GM21381 (cell line): ENCODE measurements around the gene MTFMT.
"Not testable (repeated sequence)": the region's sequence is repeated elsewhere in the genome, so short reads cannot be mapped to it uniquely, and the experiment has no call there.

Source experiments
- ATAC-seq: cut with Tn5 transposase; IDR thresholded peaks from one replicate; pipeline ENCODE4 v1.9.1; 2021; ENCODE audit warnings: mild to moderate bottlenecking, moderate library complexity; ENCODE audit not compliant: unreplicated experiment

The MTFMT gene

GRCh38 chr15:65060641-65061397 lies 31.4 kb upstream of the MTFMT start:
- no peak for ATAC-seq

GRCh38 chr15:65059931-65060596 lies 30.6 kb upstream of the MTFMT start:
- ATAC-seq: no peak

GRCh38 chr15:65059369-65059750 lies 29.9 kb upstream of the MTFMT start:
- ATAC-seq: no peak

- no peak for ATAC-seq
Measured at GRCh38 chr15:65058394-65059368, 29.2 kb upstream of the MTFMT start.

- no peak for ATAC-seq
Measured at GRCh38 chr15:65057549-65057940, 28.1 kb upstream of the MTFMT start.

- no peak for ATAC-seq
Measured at GRCh38 chr15:65056868-65057548, 27.6 kb upstream of the MTFMT start.

GRCh38 chr15:65056106-65056505 lies 26.7 kb upstream of the MTFMT start:
- no peak for ATAC-seq

- no peak for ATAC-seq
Measured at GRCh38 chr15:65055201-65055870, 25.9 kb upstream of the MTFMT start.

- ATAC-seq: no peak
Measured at GRCh38 chr15:65054333-65055200, 25.1 kb upstream of the MTFMT start.

- ATAC-seq: no peak
Measured at GRCh38 chr15:65052956-65053355, 23.5 kb upstream of the MTFMT start.

GRCh38 chr15:65051266-65051665 lies 21.8 kb upstream of the MTFMT start:
- ATAC-seq: no peak

- ATAC-seq: no peak
Measured at GRCh38 chr15:65050270-65050669, 20.8 kb upstream of the MTFMT start.

GRCh38 chr15:65049418-65049840 lies 20.0 kb upstream of the MTFMT start:
- peak; percentile 86 for ATAC-seq

GRCh38 chr15:65048241-65048640 lies 18.8 kb upstream of the MTFMT start:
- no peak for ATAC-seq

GRCh38 chr15:65044724-65045481 lies 15.5 kb upstream of the MTFMT start, which contains the start of gene SLC51B:
SLC51B (plus strand) TSS chr15:65045387; CDS start chr15:65050005, 4,618 bp downstream.
- ATAC-seq: no peak

- not testable (repeated sequence) for ATAC-seq
Measured at GRCh38 chr15:65044218-65044617, 14.8 kb upstream of the MTFMT start.

- ATAC-seq: no peak
Measured at GRCh38 chr15:65042776-65043327, 13.4 kb upstream of the MTFMT start.

- no peak for ATAC-seq
Measured at GRCh38 chr15:65041787-65042186, 12.3 kb upstream of the MTFMT start.
